ENCODE results near the gene ZNF525.
"Not testable (repeated sequence)": the region's sequence is repeated elsewhere in the genome, so short reads cannot be mapped to it uniquely, and the experiment has no call there.

Gene ZNF525

GRCh38 chr19:53388168-53388567, 22.7 kb downstream of the ZNF525 start:
- Mint-ChIP-seq H3K4me3 (no peak overlapping the region), H3K4me1 (no peaks in the 10 kb centered on the region), H3K36me3 (peaks cover 53% of the 10 kb centered on the region), H3K27me3 (no peaks in the 10 kb centered on the region), H3K9me3 (peaks cover 22% of the 10 kb centered on the region), H3K27ac (no peak overlapping the region)
- ATAC-seq: no peak

- peaks cover 45% of the 10 kb centered on the region for H3K36me3 Mint-ChIP-seq
- no peaks in the 10 kb centered on the region for H3K27me3 Mint-ChIP-seq
Measured at GRCh38 chr19:53388904-53389303, 23.4 kb downstream of the ZNF525 start.

GRCh38 chr19:53389571-53389970, 24.1 kb downstream of the ZNF525 start:
- Mint-ChIP-seq H3K4me1 (peaks cover 2% of the 10 kb centered on the region), H3K9me3 (peaks cover 19% of the 10 kb centered on the region)

More at GRCh38 chr19:53388904-53389303, 23.4 kb downstream of the ZNF525 start:
- no peak overlapping the region for H3K27ac Mint-ChIP-seq
- no peaks in the 10 kb centered on the region for H3K4me1 Mint-ChIP-seq
- peaks cover 21% of the 10 kb centered on the region for H3K9me3 Mint-ChIP-seq
- H3K4me3 Mint-ChIP-seq: no peak overlapping the region
- no peak for ATAC-seq

GRCh38 chr19:53389978-53390377, 24.5 kb downstream of the ZNF525 start:
- Mint-ChIP-seq H3K9me3 (peaks cover 18% of the 10 kb centered on the region), H3K4me3 (no peak overlapping the region), H3K27me3 (no peaks in the 10 kb centered on the region), H3K36me3 (peaks cover 37% of the 10 kb centered on the region), H3K27ac (no peak overlapping the region), H3K4me1 (peaks cover 6% of the 10 kb centered on the region)
- ATAC-seq: no peak

More at GRCh38 chr19:53389571-53389970, 24.1 kb downstream of the ZNF525 start:
- Mint-ChIP-seq H3K4me3 (no peak overlapping the region), H3K36me3 (peaks cover 42% of the 10 kb centered on the region), H3K27ac (no peak overlapping the region), H3K27me3 (no peaks in the 10 kb centered on the region)
- ATAC-seq: no peak

GRCh38 chr19:53394522-53394973, 29.0 kb downstream of the ZNF525 start:
- Mint-ChIP-seq H3K27ac (peak overlapping the region; percentile 90), H3K4me3 (peak overlapping the region; percentile 89)
- ATAC-seq: no peak

GRCh38 chr19:53394974-53395839, 29.7 kb downstream of the ZNF525 start, which contains the start of gene ZNF765:
Gene ZNF765, plus strand, starts transcription at chr19:53395149. Its CDS starts 2,867 bp downstream, at chr19:53398016.
- H3K36me3 Mint-ChIP-seq: peaks cover 22% of the 10 kb centered on the region
- H3K27me3 Mint-ChIP-seq: no peaks in the 10 kb centered on the region
- peaks cover 22% of the 10 kb centered on the region for H3K4me1 Mint-ChIP-seq
- peak within 1 kb of the TSS; percentile 90 for H3K27ac Mint-ChIP-seq
- H3K9me3 Mint-ChIP-seq: peaks cover 2% of the 10 kb centered on the region
- peak; percentile 99 for ATAC-seq
- H3K4me3 Mint-ChIP-seq: peak within 1 kb of the TSS; percentile 89

More at GRCh38 chr19:53394522-53394973, 29.0 kb downstream of the ZNF525 start:
- Mint-ChIP-seq H3K9me3 (peaks cover 4% of the 10 kb centered on the region), H3K36me3 (peaks cover 20% of the 10 kb centered on the region), H3K27me3 (no peaks in the 10 kb centered on the region), H3K4me1 (peaks cover 22% of the 10 kb centered on the region)

GRCh38 chr19:53395840-53396524, 30.5 kb downstream of the ZNF525 start:
- not testable (repeated sequence) for H3K27me3 Mint-ChIP-seq, H3K9me3 Mint-ChIP-seq, ATAC-seq
- Mint-ChIP-seq H3K4me1 (peaks cover 22% of the 10 kb centered on the region), H3K27ac (peak overlapping the region; percentile 90), H3K4me3 (peak overlapping the region; percentile 89), H3K36me3 (peaks cover 30% of the 10 kb centered on the region)

- H3K27ac Mint-ChIP-seq: peak overlapping the region; percentile 90
Measured at GRCh38 chr19:53396525-53396868, 31.0 kb downstream of the ZNF525 start.

GRCh38 chr19:53397918-53398317, 32.4 kb downstream of the ZNF525 start:
- Mint-ChIP-seq H3K36me3 (peaks cover 49% of the 10 kb centered on the region), H3K4me1 (peaks cover 22% of the 10 kb centered on the region)
- H3K4me3 Mint-ChIP-seq, H3K9me3 Mint-ChIP-seq, ATAC-seq, H3K27ac Mint-ChIP-seq, H3K27me3 Mint-ChIP-seq: not testable (repeated sequence)

More at GRCh38 chr19:53396525-53396868, 31.0 kb downstream of the ZNF525 start:
- H3K9me3 Mint-ChIP-seq: peaks cover 6% of the 10 kb centered on the region
- peaks cover 35% of the 10 kb centered on the region for H3K36me3 Mint-ChIP-seq
- no peaks in the 10 kb centered on the region for H3K27me3 Mint-ChIP-seq
- no peak for ATAC-seq
- peak overlapping the region; percentile 89 for H3K4me3 Mint-ChIP-seq
- peaks cover 22% of the 10 kb centered on the region for H3K4me1 Mint-ChIP-seq

GRCh38 chr19:53409505-53410204, 44.1 kb downstream of the ZNF525 start:
- Mint-ChIP-seq H3K27me3 (no peaks in the 10 kb centered on the region), H3K36me3 (peaks cover 84% of the 10 kb centered on the region), H3K27ac (no peak overlapping the region), H3K4me1 (no peaks in the 10 kb centered on the region), H3K9me3 (peaks cover 29% of the 10 kb centered on the region), H3K4me3 (no peak overlapping the region)
- ATAC-seq: no peak

GRCh38 chr19:53420520-53421315, 55.2 kb downstream of the ZNF525 start:
- peaks cover 15% of the 10 kb centered on the region for H3K36me3 Mint-ChIP-seq
- H3K27me3 Mint-ChIP-seq, ATAC-seq, H3K4me1 Mint-ChIP-seq, H3K27ac Mint-ChIP-seq, H3K4me3 Mint-ChIP-seq, H3K9me3 Mint-ChIP-seq: not testable (repeated sequence)

GRCh38 chr19:53422551-53422950, 57.0 kb downstream of the ZNF525 start:
- Mint-ChIP-seq H3K9me3 (no peaks in the 10 kb centered on the region), H3K36me3 (no peaks in the 10 kb centered on the region), H3K4me3 (no peak overlapping the region), H3K27me3 (no peaks in the 10 kb centered on the region), H3K27ac (no peak overlapping the region), H3K4me1 (no peaks in the 10 kb centered on the region)
- no peak for ATAC-seq

- not testable (repeated sequence) for H3K9me3 Mint-ChIP-seq
Measured at GRCh38 chr19:53423074-53423473, 57.6 kb downstream of the ZNF525 start.

GRCh38 chr19:53423680-53424079, 58.2 kb downstream of the ZNF525 start:
- H3K4me3 Mint-ChIP-seq, H3K27ac Mint-ChIP-seq, H3K36me3 Mint-ChIP-seq, H3K9me3 Mint-ChIP-seq, ATAC-seq, H3K4me1 Mint-ChIP-seq, H3K27me3 Mint-ChIP-seq: not testable (repeated sequence)

More at GRCh38 chr19:53423074-53423473, 57.6 kb downstream of the ZNF525 start:
- not testable (repeated sequence) for H3K4me3 Mint-ChIP-seq, H3K4me1 Mint-ChIP-seq, H3K27ac Mint-ChIP-seq, H3K36me3 Mint-ChIP-seq, ATAC-seq, H3K27me3 Mint-ChIP-seq
